Thyroid gland (tissue), 4 donors: ENCODE measurements around the gene BRIP1. TPM values are rescaled to one million over a fixed set of nuclear protein-coding genes. Genes with fewer than 3 reads are reported as not detected.
"Not testable (repeated sequence)": the region's sequence is repeated elsewhere in the genome, so short reads cannot be mapped to it uniquely, and the experiment has no call there.

Source experiments
- DNase-seq, 2 donors: peaks; one replicate each; pipeline ENCODE4 v3.0.0-alpha.2; 2019
- H3K27ac ChIP-seq, 3 donors: fragments of 200-600 bp; sonication (generic); 1 replicate in 2 of 3; 2 replicates in 1 of 3; pipeline ENCODE4 v1.5.1; 2016 to 2019; ENCODE audit warnings: mild to moderate bottlenecking in 1 of 3, moderate library complexity in 1 of 3
- H3K27me3 ChIP-seq: fragments of 200-600 bp; sonication (generic); one replicate; pipeline ENCODE4 v1.5.1; 2019
- H3K36me3 ChIP-seq, 2 donors: fragments of 200-600 bp; sonication (generic); one replicate each; pipeline ENCODE4 v1.5.1; 2016 to 2019
- H3K4me1 ChIP-seq, 2 donors: fragments of 200-600 bp; sonication (generic); one replicate each; pipeline ENCODE4 v1.5.1; 2017 to 2019
- H3K4me3 ChIP-seq, 3 donors: fragments of 200-600 bp; sonication (generic); replicated peaks in 1 of 3; 1 replicate in 2 of 3; 2 replicates in 1 of 3; pipeline ENCODE4 v1.5.1; 2016; ENCODE audit warnings: mild to moderate bottlenecking in 1 of 3
- H3K9me3 ChIP-seq: fragments of 200-600 bp; sonication (generic); one replicate; pipeline ENCODE4 v1.5.1; 2017
- POLR2A ChIP-seq, 2 donors: fragments of 450-650 bp; IDR thresholded peaks; one replicate each; pipeline ENCODE4 v1.6.1; 2017; ENCODE audit warnings: antibody characterized with exemption in 2 of 2, mild to moderate bottlenecking in 2 of 2, moderate library complexity in 1 of 2
- WGBS, 2 donors: methylation state at CpG; one replicate each; pipeline ENCODE4 v1.1.5; 2017; 5-methylcytosine and 5-hydroxymethylcytosine counted together
- intact Hi-C: fragments of 100-400 bp; cut with DNase I; formaldehyde crosslinking; loops from one replicate; pipeline ENCODE4 v1.15.1; 2023
- total RNA-seq, 4 donors: library from RNA; depleted of rRNA; stranded (reverse); fragments of >200 nt; gene quantifications; one replicate each; pipeline ENCODE4 v1.2.3, GENCODE V29; 2016
- TF ChIP-seq, protein P1 (sequence below), 6 experiments: fragments of 200-600 bp in 3 of 6; fragments of 450-650 bp in 3 of 6; sonication (generic) in 3 of 6; IDR thresholded peaks; one replicate each; pipeline ENCODE4 v1.5.1; 2016 to 2019; ENCODE audit warnings: antibody characterized with exemption in 6 of 6, mild to moderate bottlenecking in 2 of 6, inconsistent platforms in 1 of 6, moderate library complexity in 1 of 6

Gene BRIP1
- total RNA-seq, 4 donors from 2014 or later: 0.40 TPM; not detected in 3

DNA sequence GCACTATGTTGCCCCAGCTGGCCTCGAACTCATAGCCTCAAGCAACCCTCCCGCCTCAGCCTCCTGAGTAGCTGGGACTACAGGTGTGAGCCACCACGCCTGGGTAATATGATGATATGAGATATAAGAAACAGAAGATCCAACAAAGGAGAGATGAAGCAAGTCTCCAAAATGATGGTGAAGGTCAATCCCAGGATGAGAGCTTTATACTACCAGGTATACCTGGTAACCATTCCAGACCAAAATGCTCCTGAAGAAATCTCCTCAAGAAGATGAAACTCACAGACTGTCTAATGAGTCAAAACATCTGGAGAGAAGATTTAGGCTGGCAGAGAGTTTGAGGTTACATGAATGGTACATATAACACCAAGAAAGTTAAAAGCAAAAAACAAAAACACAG lies 39.9 kb upstream of the BRIP1 start:
- TF ChIP-seq, protein P1, sequence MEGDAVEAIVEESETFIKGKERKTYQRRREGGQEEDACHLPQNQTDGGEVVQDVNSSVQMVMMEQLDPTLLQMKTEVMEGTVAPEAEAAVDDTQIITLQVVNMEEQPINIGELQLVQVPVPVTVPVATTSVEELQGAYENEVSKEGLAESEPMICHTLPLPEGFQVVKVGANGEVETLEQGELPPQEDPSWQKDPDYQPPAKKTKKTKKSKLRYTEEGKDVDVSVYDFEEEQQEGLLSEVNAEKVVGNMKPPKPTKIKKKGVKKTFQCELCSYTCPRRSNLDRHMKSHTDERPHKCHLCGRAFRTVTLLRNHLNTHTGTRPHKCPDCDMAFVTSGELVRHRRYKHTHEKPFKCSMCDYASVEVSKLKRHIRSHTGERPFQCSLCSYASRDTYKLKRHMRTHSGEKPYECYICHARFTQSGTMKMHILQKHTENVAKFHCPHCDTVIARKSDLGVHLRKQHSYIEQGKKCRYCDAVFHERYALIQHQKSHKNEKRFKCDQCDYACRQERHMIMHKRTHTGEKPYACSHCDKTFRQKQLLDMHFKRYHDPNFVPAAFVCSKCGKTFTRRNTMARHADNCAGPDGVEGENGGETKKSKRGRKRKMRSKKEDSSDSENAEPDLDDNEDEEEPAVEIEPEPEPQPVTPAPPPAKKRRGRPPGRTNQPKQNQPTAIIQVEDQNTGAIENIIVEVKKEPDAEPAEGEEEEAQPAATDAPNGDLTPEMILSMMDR (IDR thresholded peaks at IDR 0.05): no peak
- TF ChIP-seq POLR2A (IDR thresholded peaks at IDR 0.05): no peak
- no peaks in the 10 kb centered on the region for H3K4me1 ChIP-seq
- no peak overlapping the region for H3K4me3 ChIP-seq
- intact Hi-C loops: no loop called here
- no peak for DNase-seq
- no peaks in the 10 kb centered on the region for H3K9me3 ChIP-seq
- H3K27ac ChIP-seq: no peak overlapping the region
- peaks cover 0 to 16% of the 10 kb centered on the region in 2 donors for H3K36me3 ChIP-seq
- no peaks in the 10 kb centered on the region for H3K27me3 ChIP-seq
- WGBS, 2 donors: 94 to 96% methylated on average over 3 of the region's 3 CpGs

DNA sequence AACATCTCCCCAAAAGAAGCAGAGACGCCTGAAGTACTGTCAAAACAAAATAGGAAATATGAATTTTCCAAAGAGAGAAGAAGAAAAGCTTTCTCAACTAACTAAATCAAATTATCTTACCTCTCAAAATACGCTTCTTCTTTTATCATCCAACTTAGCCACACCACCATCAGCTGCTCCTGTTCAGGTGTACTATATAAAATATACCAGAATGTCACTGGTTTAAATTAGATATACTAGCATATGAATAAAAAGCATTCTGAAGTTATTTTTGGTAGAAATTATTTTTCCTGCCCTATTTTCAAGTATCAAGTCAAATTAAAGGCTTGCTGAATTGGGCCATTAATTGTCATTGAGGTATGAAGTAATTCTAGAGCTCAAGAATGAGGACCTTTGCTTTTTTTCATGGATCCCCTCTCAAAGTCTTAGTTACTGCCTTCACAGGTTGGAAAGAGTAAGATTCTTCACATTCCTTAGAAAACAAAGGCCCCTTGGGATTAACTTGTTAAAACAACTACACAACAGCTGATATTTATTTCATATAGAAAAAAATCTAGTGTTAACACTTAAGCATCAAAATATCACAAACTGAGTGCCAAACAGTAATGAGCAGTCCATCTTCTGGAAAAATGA lies 34.3 kb upstream of the BRIP1 start:
- no peak overlapping the region for H3K4me3 ChIP-seq
- WGBS, 2 donors: 93 to 98% methylated on average over 2 of the region's 2 CpGs
- intact Hi-C loops: no loop called here
- no peak overlapping the region for H3K27ac ChIP-seq
- H3K27me3 ChIP-seq: no peaks in the 10 kb centered on the region
- H3K36me3 ChIP-seq: peaks cover 7 to 14% of the 10 kb centered on the region in 2 donors
- TF ChIP-seq POLR2A (IDR thresholded peaks at IDR 0.05): no peak
- TF ChIP-seq, protein P1 (IDR thresholded peaks at IDR 0.05): no peak
- no peaks in the 10 kb centered on the region for H3K9me3 ChIP-seq
- no peaks in the 10 kb centered on the region for H3K4me1 ChIP-seq
- no peak for DNase-seq

DNA sequence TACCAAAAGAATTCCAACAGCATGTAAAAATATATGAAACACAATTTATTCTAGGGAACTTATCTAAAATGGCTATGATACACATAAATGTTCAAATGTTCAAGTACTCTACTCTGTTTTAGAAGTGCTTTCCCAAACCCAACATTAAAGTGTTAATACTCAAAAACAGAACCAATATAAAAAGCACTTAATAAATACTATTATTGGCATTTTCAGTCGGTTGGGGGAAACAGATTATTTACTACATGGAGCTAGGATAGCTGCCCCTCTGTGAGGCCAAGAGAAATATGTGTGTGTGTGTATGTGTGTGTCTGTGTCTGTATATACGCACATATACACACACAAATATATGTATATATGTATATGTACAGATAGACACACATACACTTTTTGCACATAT lies 32.1 kb upstream of the BRIP1 start:
- no peaks in the 10 kb centered on the region for H3K27me3 ChIP-seq
- H3K27ac ChIP-seq: no peak overlapping the region
- H3K4me1 ChIP-seq: no peaks in the 10 kb centered on the region
- peaks cover 7 to 11% of the 10 kb centered on the region in 2 donors for H3K36me3 ChIP-seq
- H3K4me3 ChIP-seq: no peak overlapping the region
- no peaks in the 10 kb centered on the region for H3K9me3 ChIP-seq
- intact Hi-C loops: no loop called here
- WGBS, 2 donors: 38 to 40% methylated on average over 2 of the region's 2 CpGs
- TF ChIP-seq POLR2A (IDR thresholded peaks at IDR 0.05): no peak
- TF ChIP-seq, protein P1 (IDR thresholded peaks at IDR 0.05): no peak
- no peak for DNase-seq

DNA sequence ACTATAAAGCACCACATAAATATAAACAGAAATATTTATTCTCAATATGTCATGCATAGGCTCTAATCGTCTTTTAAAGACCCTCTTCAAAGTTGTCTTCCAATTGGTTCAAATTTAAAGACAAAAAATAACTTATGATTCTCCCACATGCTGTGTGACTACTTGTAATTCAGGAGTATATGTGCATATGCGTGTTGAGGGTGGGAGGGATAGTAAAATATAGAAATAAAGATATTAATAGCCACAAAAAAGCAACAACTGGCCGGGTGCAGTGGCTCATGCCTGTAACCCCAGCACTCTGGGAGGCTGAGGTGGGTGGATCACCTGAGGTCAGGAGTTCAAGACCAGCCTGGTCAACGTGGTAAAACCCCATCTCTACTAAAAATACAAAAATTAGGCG lies 31.0 kb upstream of the BRIP1 start:
- peaks cover 7 to 11% of the 10 kb centered on the region in 2 donors for H3K36me3 ChIP-seq
- H3K27me3 ChIP-seq, intact Hi-C loops, H3K4me3 ChIP-seq, DNase-seq, H3K27ac ChIP-seq, H3K4me1 ChIP-seq, H3K9me3 ChIP-seq: not testable (repeated sequence)
- 93 to 96% methylated on average over 5 of the region's 5 CpGs for WGBS, 2 donors

DNA sequence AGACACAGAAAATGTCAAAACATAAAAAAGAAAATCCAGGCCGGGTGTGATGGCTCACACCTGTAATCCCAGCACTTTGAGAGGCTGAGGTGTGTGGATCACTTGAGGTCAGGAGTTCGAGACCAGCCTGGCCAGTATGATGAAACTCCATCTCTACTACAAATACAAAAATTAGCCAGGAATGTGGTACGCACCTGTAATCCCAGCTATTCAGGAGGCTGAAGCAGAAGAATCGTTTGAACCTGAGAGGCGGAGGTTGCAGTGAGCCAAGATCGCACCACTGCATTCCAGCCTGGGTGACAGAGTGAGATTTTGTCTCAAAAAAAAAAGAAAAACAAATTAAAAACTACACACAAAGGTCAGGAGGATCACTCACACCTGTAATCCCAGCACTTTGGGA lies 24.4 kb upstream of the BRIP1 start:
- H3K4me1 ChIP-seq, intact Hi-C loops, H3K9me3 ChIP-seq, DNase-seq, H3K27ac ChIP-seq, H3K27me3 ChIP-seq, H3K4me3 ChIP-seq: not testable (repeated sequence)
- WGBS, 2 donors: 95 to 97% methylated on average over 6 of the region's 6 CpGs
- peaks cover 9 to 15% of the 10 kb centered on the region in 2 donors for H3K36me3 ChIP-seq

DNA sequence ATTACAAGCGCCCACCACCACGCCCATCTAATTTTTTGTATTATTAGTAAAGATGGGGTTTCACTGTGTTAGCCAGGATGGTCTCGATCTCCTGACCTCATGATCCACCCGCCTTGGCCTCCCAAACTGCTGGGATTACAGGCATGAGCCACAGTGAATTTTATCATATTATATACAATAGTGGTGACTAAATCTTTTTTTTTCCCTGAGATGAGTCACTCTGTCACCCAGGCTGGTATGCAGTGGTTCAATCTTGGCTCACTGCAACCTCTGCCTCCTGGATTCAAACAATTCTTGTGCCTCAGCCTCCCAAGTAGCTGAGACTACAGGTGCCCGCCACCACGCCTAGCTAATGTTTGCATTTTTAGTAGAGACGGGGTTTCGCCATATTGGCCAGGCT lies 22.5 kb upstream of the BRIP1 start:
- H3K4me3 ChIP-seq, H3K9me3 ChIP-seq, DNase-seq, H3K27me3 ChIP-seq, H3K27ac ChIP-seq, intact Hi-C loops, H3K4me1 ChIP-seq: not testable (repeated sequence)
- H3K36me3 ChIP-seq: peaks cover 9 to 15% of the 10 kb centered on the region in 2 donors
- WGBS, 2 donors: 97 to 99% methylated on average over 8 of the region's 8 CpGs
